Gastrocnemius medialis (tissue), 4 donors: ENCODE data around the gene PRAMEF17.
"Not testable (repeated sequence)": the region's sequence is repeated elsewhere in the genome, so short reads cannot be mapped to it uniquely, and the experiment has no call there.

Experiments
- CTCF ChIP-seq, 5 experiments: fragments of 450-650 bp in 3 of 5; fragments of 200-600 bp in 2 of 5; sonication (generic) in 2 of 5; IDR thresholded peaks in 4 of 5; conservative IDR thresholded peaks in 1 of 5; 1 replicate in 4 of 5; 2 replicates in 1 of 5; pipeline ENCODE4 v1.5.1; 2016 to 2019; ENCODE audit warnings: antibody characterized with exemption in 5 of 5, mild to moderate bottlenecking in 3 of 5, moderate library complexity in 3 of 5
- POLR2A ChIP-seq, 2 donors: fragments of 450-650 bp; IDR thresholded peaks; one replicate each; pipeline ENCODE4 v1.6.1; 2017; ENCODE audit warnings: antibody characterized with exemption in 2 of 2, mild to moderate bottlenecking in 2 of 2, moderate library complexity in 2 of 2

GRCh38 chr1:13395311-13395710 is 5.9 kb downstream of the PRAMEF17 start:
- TF ChIP-seq CTCF (IDR thresholded peaks at IDR 0.05 in 4 of 5, conservative IDR thresholded peaks at IDR 0.05 in 1 of 5); POLR2A (IDR thresholded peaks at IDR 0.05): not testable (repeated sequence)
